Colon (tissue), 2 donors: ENCODE measurements around the gene ESPN.
"Not testable (repeated sequence)": the region's sequence is repeated elsewhere in the genome, so short reads cannot be mapped to it uniquely, and the experiment has no call there.

Experiments used
- FAIRE-seq: peaks from 2 replicates; lab custom pipeline; 2012; peaks lifted over from hg19 to GRCh38; lab: Jason Lieb, UNC
- donor health status: control.
- donor health status: control.

ESPN gene

GRCh38 chr1:6427441-6428390, 3.1 kb downstream of the ESPN start:
- no peak for FAIRE-seq

GRCh38 chr1:6428453-6428852, 3.9 kb downstream of the ESPN start:
- FAIRE-seq, result not testable (repeated sequence)

DNA sequence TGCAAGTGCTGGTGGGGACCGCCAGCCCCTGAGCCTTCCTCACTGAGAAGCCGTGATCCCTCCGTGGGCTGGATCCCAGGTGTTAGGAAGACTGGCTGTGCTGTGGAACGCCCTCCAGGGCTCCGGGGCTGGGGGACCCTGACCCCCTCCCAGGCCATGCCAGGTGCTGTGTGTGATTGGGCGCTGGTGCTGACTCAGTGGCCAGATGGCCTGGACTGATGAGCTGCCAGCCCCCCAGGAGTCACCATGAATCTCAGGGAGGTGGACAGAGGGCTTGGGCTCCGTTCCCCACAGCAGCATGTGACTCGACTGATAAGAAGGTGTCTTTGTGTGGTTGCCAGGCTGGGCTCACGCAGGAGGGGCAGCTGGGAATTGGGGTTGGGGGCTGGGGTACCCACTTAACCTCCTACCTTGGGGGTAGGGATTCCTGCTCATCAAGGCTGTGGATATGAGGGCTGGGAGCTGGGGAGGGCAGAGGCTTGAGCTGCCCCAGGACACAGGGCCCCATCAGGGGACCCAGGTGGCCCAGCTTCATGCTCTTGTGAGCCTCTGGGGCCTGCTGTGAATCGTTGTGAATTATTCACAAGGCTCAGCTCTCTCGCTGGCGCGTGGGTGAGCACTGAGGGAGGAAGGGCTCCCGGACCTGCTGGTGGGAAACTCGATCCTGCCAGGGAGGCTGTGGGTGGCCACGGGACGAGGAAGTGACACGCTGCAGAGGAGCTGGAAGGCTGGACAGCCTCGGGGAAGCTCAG, 5.3 kb downstream of the ESPN start:
- not testable (repeated sequence) for FAIRE-seq

DNA sequence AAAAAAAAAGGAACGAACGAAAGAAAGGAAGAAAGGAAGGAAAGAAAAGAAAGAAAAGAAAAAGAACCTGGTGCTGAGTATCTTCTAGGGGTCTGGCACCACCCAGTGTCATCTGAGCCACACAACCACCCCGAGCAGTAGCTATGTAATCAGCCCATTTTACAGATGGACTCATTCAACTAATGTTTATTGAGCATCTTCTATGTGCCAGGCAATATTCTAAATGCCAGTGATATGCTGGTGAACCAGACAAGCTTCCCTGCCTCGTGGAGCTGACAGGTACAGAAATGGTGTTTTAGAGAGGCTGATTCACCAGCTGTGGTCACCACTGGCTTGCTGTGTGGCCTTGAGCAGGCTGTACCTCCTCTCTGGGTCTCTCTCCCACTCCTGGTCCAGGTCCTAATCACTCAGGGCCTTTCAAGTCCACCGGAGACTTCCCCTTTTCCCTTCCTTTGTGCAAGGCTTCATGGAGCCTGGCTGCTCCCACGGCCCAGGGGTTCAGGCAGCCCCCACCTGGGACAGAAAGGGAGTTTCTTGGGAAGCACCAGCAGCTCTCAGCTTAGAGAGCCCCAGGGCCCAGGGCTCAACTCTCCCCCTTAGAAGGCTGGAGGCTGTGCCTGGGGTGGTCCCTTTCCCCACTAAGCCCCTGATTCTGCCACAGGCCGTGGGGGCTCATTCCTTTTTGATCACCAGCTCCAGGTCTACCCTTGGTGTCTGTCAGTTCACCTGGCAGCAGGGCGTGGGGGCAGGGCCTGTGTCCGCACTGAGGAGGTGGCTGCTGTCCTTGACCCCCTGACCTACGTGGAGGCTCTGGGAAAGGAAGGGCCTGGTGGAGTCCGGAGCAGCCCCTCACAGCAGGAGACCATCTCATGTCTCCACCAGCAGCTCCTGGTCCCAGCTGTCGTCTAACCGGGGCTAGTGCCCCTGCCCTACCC, 7.3 kb downstream of the ESPN start:
- FAIRE-seq, result not testable (repeated sequence)

DNA sequence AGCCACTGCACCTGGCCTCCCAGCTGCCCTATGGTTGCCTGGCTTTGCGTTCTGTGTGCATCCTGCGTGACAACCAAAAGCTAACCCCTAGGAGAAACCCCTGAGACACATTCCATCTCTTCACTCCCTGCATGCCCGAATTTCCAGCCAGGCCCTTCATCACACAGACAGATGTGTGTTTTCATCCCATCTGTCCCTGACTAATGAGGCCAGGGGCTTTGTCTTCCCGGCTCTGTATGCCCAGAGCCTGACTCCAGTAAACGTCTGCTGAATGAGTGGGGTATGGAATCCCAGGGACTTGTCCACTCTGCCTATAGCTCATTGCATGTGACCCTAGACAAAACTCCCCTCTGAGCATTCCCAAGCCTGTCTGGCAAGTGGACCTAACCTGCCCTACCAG, 9.6 kb downstream of the ESPN start:
- no peak for FAIRE-seq

- no peak for FAIRE-seq
These were observed 10.6 kb downstream of the ESPN start for GRCh38 chr1:6435129-6435528.

GRCh38 chr1:6435547-6435946, 11.0 kb downstream of the ESPN start:
- no peak for FAIRE-seq

DNA sequence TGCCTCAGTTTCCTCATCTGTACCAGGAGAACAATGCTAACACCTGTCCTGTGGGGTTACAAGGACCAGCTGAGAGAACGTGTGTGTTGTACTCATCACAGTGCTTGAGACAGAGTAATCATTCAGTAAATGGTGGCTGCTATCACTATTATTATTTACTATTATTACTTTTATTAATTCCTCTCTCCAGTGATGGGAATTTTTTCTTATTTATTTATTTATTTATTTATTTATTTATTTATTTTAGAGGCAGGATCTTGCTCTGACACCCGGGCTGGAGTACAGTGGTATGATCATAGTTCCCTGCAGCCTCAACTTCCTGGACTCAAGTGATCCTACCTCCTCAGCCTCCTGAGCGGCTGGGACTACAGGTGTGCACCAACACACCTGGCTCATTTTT, 11.7 kb downstream of the ESPN start:
- not testable (repeated sequence) for FAIRE-seq

DNA sequence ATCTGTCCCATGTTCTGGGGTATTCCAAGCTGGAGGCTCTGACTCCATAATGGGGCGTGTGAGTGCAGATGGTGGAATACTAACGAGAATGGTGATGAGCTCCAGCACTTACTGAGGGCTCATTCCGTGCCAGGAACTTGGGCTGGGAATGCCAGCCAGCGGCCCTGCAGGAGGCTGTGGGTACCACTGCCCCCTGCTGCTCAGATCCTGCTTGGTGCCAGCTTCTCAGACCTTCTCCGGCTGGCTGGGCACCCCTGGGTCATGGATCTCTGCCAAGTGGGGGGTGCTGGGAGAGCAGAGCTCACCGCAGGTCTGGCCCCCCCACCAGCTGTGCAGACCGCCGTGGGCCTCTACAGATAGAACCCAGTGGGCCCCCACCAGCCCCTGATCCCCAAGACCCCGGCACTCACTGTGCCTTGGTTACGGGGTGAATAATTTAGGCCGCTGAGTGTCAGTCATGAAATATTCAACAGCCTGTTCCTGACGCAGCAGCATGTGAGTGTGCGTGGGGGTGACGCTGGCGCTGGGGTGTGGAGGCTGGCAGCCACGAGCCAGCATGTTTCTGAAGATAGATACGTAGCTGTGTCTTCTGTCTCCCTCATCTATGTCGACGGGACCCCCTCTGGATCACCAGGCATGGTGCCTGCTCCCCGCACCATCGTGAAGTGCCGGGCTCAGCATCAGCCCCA, 12.6 kb downstream of the ESPN start:
- not testable (repeated sequence) for FAIRE-seq

DNA sequence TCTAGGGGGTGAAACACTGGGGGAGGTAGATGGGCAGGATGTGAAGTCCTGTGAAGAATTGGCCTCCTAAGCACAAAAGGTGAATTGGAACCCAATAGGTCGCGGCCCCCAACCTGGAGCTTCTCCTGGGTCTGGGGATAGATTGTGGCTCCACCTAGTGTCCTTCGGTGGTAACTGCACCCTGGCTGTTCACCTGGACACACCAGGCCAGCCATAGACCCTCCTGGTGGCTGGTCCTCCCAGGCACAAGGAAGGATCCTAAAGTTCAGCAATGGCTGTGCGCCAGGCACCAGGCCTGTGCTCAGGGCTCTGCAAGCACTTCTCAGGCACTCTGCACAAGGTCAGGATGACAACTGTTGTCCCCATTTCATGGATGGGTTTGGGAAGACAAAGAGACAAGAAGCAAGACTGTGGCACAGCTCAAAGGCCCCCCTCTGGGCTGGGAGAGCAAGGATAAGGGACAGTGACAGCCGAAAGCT, 13.5 kb downstream of the ESPN start:
- FAIRE-seq, result no peak

DNA sequence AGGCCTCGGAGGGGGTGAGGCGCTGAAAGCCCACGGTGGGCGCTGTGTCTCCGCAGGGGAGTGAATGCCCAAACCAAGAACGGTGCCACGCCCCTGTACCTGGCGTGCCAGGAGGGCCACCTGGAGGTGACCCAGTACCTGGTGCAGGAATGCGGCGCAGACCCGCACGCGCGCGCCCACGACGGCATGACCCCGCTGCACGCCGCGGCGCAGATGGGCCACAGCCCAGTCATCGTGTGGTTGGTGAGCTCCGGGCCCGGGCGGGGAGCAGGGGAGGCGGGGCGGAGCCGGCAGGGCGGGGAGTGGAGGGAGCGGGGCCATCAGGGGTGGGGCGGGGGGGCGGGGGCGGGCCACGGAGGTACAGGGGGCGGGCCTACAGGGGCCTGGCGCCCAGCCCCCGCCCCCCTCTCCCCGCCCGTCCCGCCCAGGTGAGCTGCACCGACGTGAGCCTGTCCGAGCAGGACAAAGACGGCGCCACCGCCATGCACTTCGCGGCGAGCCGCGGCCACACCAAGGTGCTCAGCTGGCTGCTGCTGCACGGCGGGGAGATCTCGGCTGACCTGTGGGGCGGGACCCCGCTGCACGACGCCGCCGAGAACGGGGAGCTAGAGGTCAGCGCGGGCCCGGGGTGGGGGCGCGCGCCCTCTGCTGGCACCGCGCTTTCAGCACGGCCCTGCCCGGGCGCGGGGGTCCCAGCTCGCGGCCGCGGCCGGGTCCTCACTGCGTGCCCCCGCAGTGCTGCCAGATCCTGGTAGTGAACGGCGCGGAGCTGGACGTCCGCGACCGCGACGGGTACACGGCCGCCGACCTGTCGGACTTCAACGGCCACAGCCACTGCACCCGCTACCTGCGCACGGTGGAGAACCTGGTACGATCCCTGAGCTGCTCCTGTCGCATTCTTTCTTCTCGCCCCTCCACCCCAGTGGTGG, 15.9 kb downstream of the ESPN start:
- FAIRE-seq, result no peak

GRCh38 chr1:6441586-6441985, 17.0 kb downstream of the ESPN start:
- no peak for FAIRE-seq

- no peak for FAIRE-seq
These were observed 19.0 kb downstream of the ESPN start for GRCh38 chr1:6443339-6444115.

- FAIRE-seq, result no peak
These were observed 19.8 kb downstream of the ESPN start for GRCh38 chr1:6444377-6444776.

DNA sequence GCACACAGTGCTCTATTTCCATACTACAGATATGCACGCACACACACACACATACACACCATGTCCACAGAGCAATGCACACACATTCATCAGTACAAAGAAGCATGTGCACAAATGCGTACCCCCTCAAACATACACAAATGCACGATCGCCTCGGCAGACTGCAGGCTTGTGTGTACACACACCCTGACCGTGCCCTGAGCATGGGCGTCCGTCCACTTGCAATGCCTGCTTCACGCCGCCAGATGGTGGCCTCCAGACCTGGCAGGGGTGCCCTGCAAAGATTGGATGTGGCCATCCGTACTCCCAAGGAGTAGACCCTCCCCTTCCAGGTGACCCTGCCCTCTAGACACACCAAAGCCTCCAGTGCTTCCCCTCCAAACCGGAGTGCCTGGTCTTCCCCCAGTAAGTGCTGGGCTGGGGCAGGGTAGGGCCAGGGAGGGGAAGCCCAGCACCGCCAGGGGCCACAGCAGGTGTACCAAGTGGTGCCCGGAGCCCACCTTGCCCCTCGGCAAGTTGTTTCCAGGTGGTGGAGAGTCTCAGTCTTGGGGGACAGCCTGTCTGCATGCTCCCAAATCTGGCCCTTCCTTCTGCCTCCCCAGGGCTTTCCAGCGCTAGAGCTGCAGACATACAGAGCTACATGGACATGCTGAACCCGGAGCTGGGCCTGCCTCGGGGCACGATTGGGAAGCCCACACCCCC, 20.6 kb downstream of the ESPN start:
- FAIRE-seq, result no peak

DNA sequence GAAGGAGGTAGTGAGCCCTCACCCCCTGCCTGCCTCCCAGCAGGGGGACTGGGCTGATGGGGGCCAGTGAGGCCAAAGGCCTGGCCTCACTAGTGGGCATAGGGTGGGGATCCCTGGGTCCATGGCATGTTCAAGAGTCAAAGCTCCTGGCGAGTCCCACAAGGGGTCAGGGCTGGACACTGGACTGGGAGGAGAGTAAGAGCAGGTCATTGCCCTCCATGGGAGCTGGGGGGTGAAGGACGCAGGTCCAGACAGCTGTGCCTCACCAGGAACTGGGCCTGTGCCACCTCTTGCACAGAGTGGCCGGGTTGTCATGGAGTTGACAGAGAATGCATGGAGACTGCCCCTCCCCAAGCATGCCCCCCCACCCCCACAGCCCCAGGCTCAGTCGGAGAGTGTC, 21.4 kb downstream of the ESPN start:
- FAIRE-seq, result not testable (repeated sequence)

DNA sequence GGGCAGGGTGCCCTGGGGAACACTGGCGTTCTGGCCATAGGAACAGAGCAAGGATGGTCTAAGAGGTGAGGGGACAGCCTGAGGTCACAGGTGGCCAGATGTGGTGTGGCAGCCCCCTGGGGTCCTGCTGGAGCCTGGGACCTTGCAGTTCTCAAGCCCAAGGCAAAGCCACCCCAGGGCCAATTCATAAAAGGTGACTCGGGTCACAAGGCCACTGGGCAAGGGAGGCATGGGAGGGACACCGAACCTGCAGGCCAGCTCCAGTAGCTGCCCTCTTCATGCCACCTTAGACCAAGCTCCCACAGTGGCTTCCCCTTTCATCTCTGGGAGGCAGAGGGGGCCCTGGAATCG, 22.1 kb downstream of the ESPN start:
- no peak for FAIRE-seq

DNA sequence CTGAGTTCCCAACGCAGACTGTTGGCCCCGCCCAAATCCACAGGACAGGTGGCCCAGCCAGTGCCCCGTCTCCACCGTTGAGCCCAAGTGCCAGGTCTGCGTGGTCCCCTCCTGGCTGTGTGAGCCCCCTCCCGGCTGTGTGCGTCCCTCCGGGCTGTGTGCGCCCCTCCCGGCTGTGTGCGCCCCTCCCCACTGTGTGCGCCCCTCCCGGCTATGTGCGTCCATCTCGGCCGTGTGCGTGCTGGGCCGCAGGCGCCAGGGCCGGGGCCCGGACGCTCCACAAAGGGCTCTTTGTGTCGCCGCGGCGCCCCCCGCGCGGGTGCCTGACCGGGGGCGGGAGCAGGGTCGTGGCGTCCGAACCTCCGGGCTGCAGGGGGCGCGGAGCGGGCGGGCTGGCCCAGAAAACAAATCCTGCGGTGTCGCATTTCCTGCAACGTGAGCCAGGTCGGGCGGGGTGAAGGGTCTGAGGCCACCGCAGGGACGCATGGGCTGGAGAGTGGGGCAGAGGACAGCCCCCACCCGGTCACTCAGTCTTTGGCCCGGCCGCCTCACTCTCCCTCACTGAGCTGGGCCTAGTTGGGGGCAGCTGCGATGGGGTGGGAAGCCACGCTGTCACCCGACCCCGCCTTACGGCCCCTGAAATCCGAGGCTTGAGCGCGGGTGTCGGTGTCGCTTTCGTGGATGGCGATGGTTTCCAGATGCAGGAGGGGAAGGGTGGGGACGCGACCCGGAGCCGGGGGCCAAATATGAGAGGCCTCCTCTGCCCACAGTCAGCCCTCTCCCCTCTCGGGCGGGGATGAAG, 22.6 kb downstream of the ESPN start:
- FAIRE-seq, result no peak
